Prostate gland (tissue), 2 donors: ENCODE results near the gene HTR3C. TPM values are rescaled to one million over a fixed set of nuclear protein-coding genes. Genes with fewer than 3 reads are reported as not detected.

ENCODE experiments used
- DNase-seq: peaks from one replicate; pipeline ENCODE4 v3.0.0-alpha.2; 2019; ENCODE audit warnings: low spot score
- H3K27ac ChIP-seq, 2 donors: fragments of 200-600 bp; sonication (generic); 2 replicates each; pipeline ENCODE4 v1.5.1; 2017 to 2019
- H3K27me3 ChIP-seq: fragments of 200-600 bp; sonication (generic); replicated peaks from 2 replicates; pipeline ENCODE4 v1.5.1; 2019; ENCODE audit not compliant: insufficient read depth
- H3K36me3 ChIP-seq, 2 donors: fragments of 200-600 bp; sonication (generic); 1 replicate in 1 of 2; 2 replicates in 1 of 2; pipeline versions ENCODE4 v1.5.1 to v1.8.1; 2017 to 2019
- H3K4me1 ChIP-seq: fragments of 200-600 bp; sonication (generic); replicated peaks from 2 replicates; pipeline ENCODE4 v1.5.1; 2019
- H3K4me3 ChIP-seq, 2 donors: fragments of 200-600 bp; sonication (generic); 2 replicates each; pipeline ENCODE4 v1.5.1; 2017 to 2019
- H3K9me3 ChIP-seq: fragments of 200-600 bp; sonication (generic); 2 replicates; pipeline ENCODE4 v1.5.1; 2017
- CTCF ChIP-seq, 4 experiments: fragments of 200-600 bp in 2 of 4; fragments of 450-650 bp in 2 of 4; sonication (generic) in 2 of 4; IDR thresholded peaks; 1 replicate in 3 of 4; 2 replicates in 1 of 4; pipeline ENCODE4 v1.5.1; 2016 to 2019; ENCODE audit warnings: antibody characterized with exemption in 4 of 4, mild to moderate bottlenecking in 2 of 4, moderate library complexity in 2 of 4
- POLR2A ChIP-seq: fragments of 450-650 bp; IDR thresholded peaks from one replicate; pipeline ENCODE4 v1.6.1; 2016; ENCODE audit warnings: antibody characterized with exemption, mild to moderate bottlenecking
- POLR2AphosphoS5 ChIP-seq: sonication (generic); formaldehyde crosslinking; IDR thresholded peaks from one replicate; pipeline ENCODE4 v1.6.1; 2017; ENCODE audit warnings: antibody characterized with exemption
- whole genome bisulfite sequencing: methylation state at CpG from one replicate; pipeline ENCODE4 v1.1.5; 2018; 5-methylcytosine and 5-hydroxymethylcytosine counted together
- intact Hi-C: fragments of 100-400 bp; cut with DNase I; formaldehyde crosslinking; loops from one replicate; pipeline ENCODE4 v1.14.2; 2022
- total RNA-seq, 2 donors: library from RNA; depleted of rRNA; stranded (reverse); fragments of >200 nt; gene quantifications; one replicate each; pipeline ENCODE4 v1.1.0, GENCODE V29; 2016

Gene HTR3C
- total RNA-seq, 2 donors from 2014 or later, result 0.50 TPM; not detected in 1

GRCh38 chr3:184082034-184082433 is 29.2 kb downstream of the HTR3C start:
- Histone ChIP-seq H3K4me1 (no peaks in the 10 kb centered on the region), H3K9me3 (no peaks in the 10 kb centered on the region), H3K36me3 (no peaks in the 10 kb centered on the region), H3K27me3 (no peaks in the 10 kb centered on the region), H3K27ac (no peak overlapping the region), H3K4me3 (no peak overlapping the region)
- intact Hi-C loops, result no loop called here
- WGBS, result 89% methylated on average over 10 of the region's 10 CpGs
- no peak for DNase-seq
- TF ChIP-seq POLR2A (no peak), CTCF (IDR thresholded peaks at IDR 0.05) (no peak), POLR2AphosphoS5 (no peak)

- no peak overlapping the region for H3K27ac ChIP-seq
- H3K4me3 ChIP-seq, result no peak overlapping the region
- 60% methylated on average over 2 of the region's 2 CpGs for WGBS
- intact Hi-C loops, result no loop called here
- no peaks in the 10 kb centered on the region for H3K4me1 ChIP-seq
- TF ChIP-seq POLR2AphosphoS5 (no peak), POLR2A (no peak), CTCF (IDR thresholded peaks at IDR 0.05) (no peak)
- no peaks in the 10 kb centered on the region for H3K27me3 ChIP-seq
- no peak for DNase-seq
- no peaks in the 10 kb centered on the region for H3K9me3 ChIP-seq
- H3K36me3 ChIP-seq, result no peaks in the 10 kb centered on the region
Observed at GRCh38 chr3:184082465-184082864, 29.6 kb downstream of the HTR3C start.

GRCh38 chr3:184085389-184085852 is 32.6 kb downstream of the HTR3C start:
- H3K27ac ChIP-seq, result no peak overlapping the region
- H3K4me1 ChIP-seq, result no peaks in the 10 kb centered on the region
- no peak for TF ChIP-seq CTCF (IDR thresholded peaks at IDR 0.05)
- no peak for TF ChIP-seq POLR2AphosphoS5
- no peak for TF ChIP-seq POLR2A
- no peaks in the 10 kb centered on the region for H3K9me3 ChIP-seq
- H3K27me3 ChIP-seq, result no peaks in the 10 kb centered on the region
- no peak overlapping the region for H3K4me3 ChIP-seq
- no peak for DNase-seq
- 32% methylated on average over 3 of the region's 3 CpGs for WGBS
- H3K36me3 ChIP-seq, result no peaks in the 10 kb centered on the region
- intact Hi-C loops, result no loop called here

- no peak for DNase-seq
- WGBS, result 93% methylated on average over 3 of the region's 3 CpGs
- Histone ChIP-seq H3K9me3 (no peaks in the 10 kb centered on the region), H3K4me3 (no peak overlapping the region), H3K27ac (no peak overlapping the region), H3K36me3 (no peaks in the 10 kb centered on the region), H3K27me3 (no peaks in the 10 kb centered on the region), H3K4me1 (no peaks in the 10 kb centered on the region)
- TF ChIP-seq CTCF (IDR thresholded peaks at IDR 0.05), result no peak
- no peak for TF ChIP-seq POLR2AphosphoS5
- no peak for TF ChIP-seq POLR2A
- intact Hi-C loops, result no loop called here
Observed at GRCh38 chr3:184092199-184092598, 39.4 kb downstream of the HTR3C start.

GRCh38 chr3:184096811-184097383 is 44.0 kb downstream of the HTR3C start, which contains the start of gene HTR3E:
Gene HTR3E, plus strand, starts transcription at chr3:184097064. Its CDS starts 466 bp downstream, at chr3:184097530.
- no peak for DNase-seq
- intact Hi-C loops, result no loop called here
- Histone ChIP-seq H3K4me1 (no peaks in the 10 kb centered on the region), H3K9me3 (no peaks in the 10 kb centered on the region), H3K27me3 (no peaks in the 10 kb centered on the region), H3K4me3 (no peak within 1 kb of the TSS), H3K27ac (no peak within 1 kb of the TSS), H3K36me3 (no peaks in the 10 kb centered on the region)
- 81% methylated on average over 7 of the region's 7 CpGs for WGBS
- no peak for TF ChIP-seq POLR2A
- TF ChIP-seq POLR2AphosphoS5, result no peak
- no peak for TF ChIP-seq CTCF (IDR thresholded peaks at IDR 0.05)
